Brain microvascular endothelial cell (primary cell): Measurements from ENCODE around the gene RIPOR1.

ENCODE experiments used
- DNase-seq: peaks from one replicate; pipeline ENCODE4 v3.0.0-alpha.2; 2020
- H3K27ac ChIP-seq: fragments of 250-450 bp; sonication (Bioruptor Pico); 2 replicates; pipeline ENCODE4 v1.5.1; 2020; ENCODE audit warnings: mild to moderate bottlenecking, moderate library complexity
- H3K27me3 ChIP-seq: fragments of 250-450 bp; sonication (Bioruptor Pico); replicated peaks from 2 replicates; pipeline ENCODE4 v1.5.1; 2020; ENCODE audit warnings: mild to moderate bottlenecking
- H3K36me3 ChIP-seq: fragments of 250-450 bp; sonication (Bioruptor Pico); replicated peaks from 2 replicates; pipeline ENCODE4 v1.5.1; 2020; ENCODE audit warnings: mild to moderate bottlenecking
- H3K4me3 ChIP-seq: 2 replicates; pipeline ENCODE4 v1.5.1; 2011; ENCODE audit warnings: low read depth, mild to moderate bottlenecking, control low read depth, low read length, moderate library complexity
- CTCF ChIP-seq: IDR thresholded peaks from 2 replicates; pipeline ENCODE4 v1.5.1; 2011; ENCODE audit warnings: low read depth, mild to moderate bottlenecking, moderate library complexity, low read length, control low read depth, inconsistent platforms; ENCODE audit errors: missing control alignments
- in situ Hi-C: cut with HindIII; loops from 2 replicates; pipeline ENCODE4 v1.10.0; 2017; ENCODE audit warnings: low sequenced_read_pairs, low pct_ligation_motif_present

The RIPOR1 gene

GRCh38 chr16:67537270-67537635 is 8.6 kb downstream of the RIPOR1 start:
- Histone ChIP-seq H3K27me3 (no peaks in the 10 kb centered on the region), H3K36me3 (peaks cover 27% of the 10 kb centered on the region), H3K27ac (peak overlapping the region; percentile 15), H3K4me3 (peak overlapping the region; percentile 67)
- in situ Hi-C loops = no loop called here
- TF ChIP-seq CTCF = no peak
- DNase-seq = no peak

- TF ChIP-seq CTCF = no peak
- in situ Hi-C loops = no loop called here
- Histone ChIP-seq H3K27ac (peak overlapping the region; percentile 15), H3K4me3 (peak overlapping the region; percentile 67), H3K36me3 (peaks cover 29% of the 10 kb centered on the region), H3K27me3 (no peaks in the 10 kb centered on the region)
- DNase-seq = no peak
Measured at GRCh38 chr16:67537636-67538591, 9.3 kb downstream of the RIPOR1 start.

- Histone ChIP-seq H3K4me3 (peak overlapping the region; percentile 67), H3K27ac (no peak overlapping the region), H3K36me3 (peaks cover 35% of the 10 kb centered on the region), H3K27me3 (no peaks in the 10 kb centered on the region)
- in situ Hi-C loops = no loop called here
- TF ChIP-seq CTCF = no peak
- DNase-seq = peak; percentile 45
Measured at GRCh38 chr16:67538666-67539101, 10.1 kb downstream of the RIPOR1 start.

- Histone ChIP-seq H3K27me3 (no peaks in the 10 kb centered on the region), H3K4me3 (no peak overlapping the region), H3K27ac (no peak overlapping the region), H3K36me3 (peaks cover 40% of the 10 kb centered on the region)
- in situ Hi-C loops = no loop called here
- no peak for TF ChIP-seq CTCF
- no peak for DNase-seq
Measured at GRCh38 chr16:67539271-67539670, 10.6 kb downstream of the RIPOR1 start.

- TF ChIP-seq CTCF = no peak
- H3K27me3 ChIP-seq = no peaks in the 10 kb centered on the region
- H3K36me3 ChIP-seq = peaks cover 45% of the 10 kb centered on the region
Measured at GRCh38 chr16:67539691-67540635, 11.3 kb downstream of the RIPOR1 start.

More at GRCh38 chr16:67539691-67540635, 11.3 kb downstream of the RIPOR1 start:
- Histone ChIP-seq H3K4me3 (no peak overlapping the region), H3K27ac (no peak overlapping the region)
- DNase-seq = no peak
- in situ Hi-C loops = no loop called here
